Prostate gland (tissue), 2 donors: ENCODE measurements around the gene LIPF. TPM values are rescaled to one million over a fixed set of nuclear protein-coding genes. Genes with fewer than 3 reads are reported as not detected.

ENCODE experiments used
- DNase-seq: peaks from one replicate; pipeline ENCODE4 v3.0.0-alpha.2; 2019; ENCODE audit warnings: low spot score
- H3K27ac ChIP-seq, 2 donors: fragments of 200-600 bp; sonication (generic); 2 replicates each; pipeline ENCODE4 v1.5.1; 2017 to 2019
- H3K27me3 ChIP-seq: fragments of 200-600 bp; sonication (generic); replicated peaks from 2 replicates; pipeline ENCODE4 v1.5.1; 2019; ENCODE audit not compliant: insufficient read depth
- H3K36me3 ChIP-seq, 2 donors: fragments of 200-600 bp; sonication (generic); 1 replicate in 1 of 2; 2 replicates in 1 of 2; pipeline versions ENCODE4 v1.5.1 to v1.8.1; 2017 to 2019
- H3K4me1 ChIP-seq: fragments of 200-600 bp; sonication (generic); replicated peaks from 2 replicates; pipeline ENCODE4 v1.5.1; 2019
- H3K4me3 ChIP-seq, 2 donors: fragments of 200-600 bp; sonication (generic); 2 replicates each; pipeline ENCODE4 v1.5.1; 2017 to 2019
- H3K9me3 ChIP-seq: fragments of 200-600 bp; sonication (generic); 2 replicates; pipeline ENCODE4 v1.5.1; 2017
- POLR2A ChIP-seq: fragments of 450-650 bp; IDR thresholded peaks from one replicate; pipeline ENCODE4 v1.6.1; 2016; ENCODE audit warnings: antibody characterized with exemption, mild to moderate bottlenecking
- POLR2AphosphoS5 ChIP-seq: sonication (generic); formaldehyde crosslinking; IDR thresholded peaks from one replicate; pipeline ENCODE4 v1.6.1; 2017; ENCODE audit warnings: antibody characterized with exemption
- WGBS: methylation state at CpG from one replicate; pipeline ENCODE4 v1.1.5; 2018; 5-methylcytosine and 5-hydroxymethylcytosine counted together
- intact Hi-C: fragments of 100-400 bp; cut with DNase I; formaldehyde crosslinking; loops from one replicate; pipeline ENCODE4 v1.14.2; 2022
- total RNA-seq, 2 donors: library from RNA; depleted of rRNA; stranded (reverse); fragments of >200 nt; gene quantifications; one replicate each; pipeline ENCODE4 v1.1.0, GENCODE V29; 2016
- TF ChIP-seq, protein P1 (sequence below), 4 experiments: fragments of 200-600 bp in 2 of 4; fragments of 450-650 bp in 2 of 4; sonication (generic) in 2 of 4; IDR thresholded peaks; 1 replicate in 3 of 4; 2 replicates in 1 of 4; pipeline ENCODE4 v1.5.1; 2016 to 2019; ENCODE audit warnings: antibody characterized with exemption in 4 of 4, mild to moderate bottlenecking in 2 of 4, moderate library complexity in 2 of 4

Gene LIPF
- total RNA-seq, 2 donors from 2014 or later: not detected

DNA sequence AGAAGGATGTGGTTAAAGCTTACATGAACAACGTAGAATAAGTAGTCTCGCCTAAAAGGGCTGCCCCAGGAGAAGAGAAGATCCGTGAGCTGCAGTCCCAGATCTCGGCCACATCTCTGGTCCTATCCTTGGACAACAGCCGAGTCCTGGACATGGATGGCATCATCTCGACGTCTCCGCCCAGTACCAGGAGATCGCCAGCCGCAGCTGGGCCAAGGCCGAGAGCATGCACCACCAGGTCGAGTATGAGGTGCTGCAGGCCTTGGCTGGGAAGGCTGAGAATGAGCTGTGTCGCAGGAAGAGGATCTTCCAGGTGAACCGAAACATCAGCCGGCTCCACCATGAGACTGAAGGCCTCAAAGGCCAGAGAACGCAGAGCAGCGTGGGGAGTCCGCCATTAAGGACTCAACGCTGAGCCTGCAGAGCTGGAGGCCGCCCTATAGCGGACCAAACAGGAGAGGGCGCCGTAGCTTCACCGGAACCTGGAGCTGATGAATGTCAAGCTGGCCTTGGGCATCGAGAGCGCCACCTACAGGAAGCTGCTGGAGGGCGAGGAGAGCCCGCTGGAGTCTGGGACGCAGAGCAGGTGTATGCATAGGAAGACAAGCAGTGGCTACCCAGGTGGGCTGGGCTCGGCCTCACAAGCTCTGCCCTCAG, 64.0 kb downstream of the LIPF start:
- Histone ChIP-seq H3K27me3 (no peaks in the 10 kb centered on the region), H3K4me1 (no peaks in the 10 kb centered on the region), H3K36me3 (no peaks in the 10 kb centered on the region), H3K9me3 (no peaks in the 10 kb centered on the region), H3K4me3 (no peak overlapping the region), H3K27ac (no peak overlapping the region)
- 77% methylated on average over 28 of the region's 30 CpGs for WGBS
- DNase-seq: no peak
- intact Hi-C loops: no loop called here
- TF ChIP-seq POLR2A: no peak
- TF ChIP-seq POLR2AphosphoS5: no peak
- TF ChIP-seq, protein P1, sequence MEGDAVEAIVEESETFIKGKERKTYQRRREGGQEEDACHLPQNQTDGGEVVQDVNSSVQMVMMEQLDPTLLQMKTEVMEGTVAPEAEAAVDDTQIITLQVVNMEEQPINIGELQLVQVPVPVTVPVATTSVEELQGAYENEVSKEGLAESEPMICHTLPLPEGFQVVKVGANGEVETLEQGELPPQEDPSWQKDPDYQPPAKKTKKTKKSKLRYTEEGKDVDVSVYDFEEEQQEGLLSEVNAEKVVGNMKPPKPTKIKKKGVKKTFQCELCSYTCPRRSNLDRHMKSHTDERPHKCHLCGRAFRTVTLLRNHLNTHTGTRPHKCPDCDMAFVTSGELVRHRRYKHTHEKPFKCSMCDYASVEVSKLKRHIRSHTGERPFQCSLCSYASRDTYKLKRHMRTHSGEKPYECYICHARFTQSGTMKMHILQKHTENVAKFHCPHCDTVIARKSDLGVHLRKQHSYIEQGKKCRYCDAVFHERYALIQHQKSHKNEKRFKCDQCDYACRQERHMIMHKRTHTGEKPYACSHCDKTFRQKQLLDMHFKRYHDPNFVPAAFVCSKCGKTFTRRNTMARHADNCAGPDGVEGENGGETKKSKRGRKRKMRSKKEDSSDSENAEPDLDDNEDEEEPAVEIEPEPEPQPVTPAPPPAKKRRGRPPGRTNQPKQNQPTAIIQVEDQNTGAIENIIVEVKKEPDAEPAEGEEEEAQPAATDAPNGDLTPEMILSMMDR (IDR thresholded peaks at IDR 0.05): no peak

Other genes with a start within 250 kb of the LIPF start
- gene RNLS, start 81.1 kb upstream of the LIPF start, total RNA-seq: 10 to 100 TPM; 21.7 to 31.8 TPM
- under 1 TPM; 0.09 to 0.17 TPM for gene LIPJ, start 77.7 kb upstream of the LIPF start, total RNA-seq
- not detected for gene LIPK, start 41.8 kb downstream of the LIPF start, total RNA-seq
- not detected for gene LIPN, start 95.6 kb downstream of the LIPF start, total RNA-seq
- not detected for gene LIPM, start 138.3 kb downstream of the LIPF start, total RNA-seq
- gene ANKRD22, start 187.4 kb downstream of the LIPF start, total RNA-seq: 1 to 10 TPM; 2.8 to 3.1 TPM
- 1 to 10 TPM; 3.6 to 5.8 TPM for gene STAMBPL1, start 215.8 kb downstream of the LIPF start, total RNA-seq